ENCODE results near the gene PTPN18. TPM values are rescaled to one million over a fixed set of nuclear protein-coding genes. Genes with fewer than 3 reads are reported as not detected.

PTPN18 gene
- total RNA-seq, 1 experiment from 2014 or later: 16.3 TPM

GRCh38 chr2:130371723-130372054 lies 15.8 kb downstream of the PTPN18 start:
- no peak overlapping the region for H4K5ac ChIP-seq (ENCODE audit: insufficient read length, low read depth, low read length)
- H2BK12ac ChIP-seq (ENCODE audit: insufficient read length, low read depth, low read length): no peak overlapping the region
- H2AFZ ChIP-seq (ENCODE audit: low read length): peak overlapping the region; percentile 9
- no peaks in the 10 kb centered on the region for H3K9me3 ChIP-seq (ENCODE audit: control insufficient read depth, low read depth, low read length)
- H3K4me3 Mint-ChIP-seq: peak overlapping the region; percentile 84 to 85
- H3K9ac ChIP-seq (ENCODE audit: extremely low read depth, insufficient read length, low read length): peak overlapping the region; percentile 18
- H2BK5ac ChIP-seq (ENCODE audit: insufficient read length, low read length): no peak overlapping the region
- H3K36me3 Mint-ChIP-seq (ENCODE audit: insufficient read depth in 1 of 3, low read depth in 3 of 3): peaks cover 8 to 28% (median 20%) of the 10 kb centered on the region in 3 experiments
- no peak overlapping the region for H2BK15ac ChIP-seq (ENCODE audit: low read depth, low read length)
- peaks cover 30 to 35% of the 10 kb centered on the region in 2 experiments for H3K4me1 Mint-ChIP-seq
- H3K4me2 ChIP-seq (ENCODE audit: insufficient read depth, insufficient read length, low read length): peak overlapping the region; percentile 97
- H3K23me2 ChIP-seq (ENCODE audit: insufficient read length, low read depth, low read length, poor library complexity, severe bottlenecking): peaks cover 8% of the 10 kb centered on the region
- no peaks in the 10 kb centered on the region for H3K79me2 ChIP-seq (ENCODE audit: insufficient read depth, low read length)
- TF ChIP-seq, protein P1, sequence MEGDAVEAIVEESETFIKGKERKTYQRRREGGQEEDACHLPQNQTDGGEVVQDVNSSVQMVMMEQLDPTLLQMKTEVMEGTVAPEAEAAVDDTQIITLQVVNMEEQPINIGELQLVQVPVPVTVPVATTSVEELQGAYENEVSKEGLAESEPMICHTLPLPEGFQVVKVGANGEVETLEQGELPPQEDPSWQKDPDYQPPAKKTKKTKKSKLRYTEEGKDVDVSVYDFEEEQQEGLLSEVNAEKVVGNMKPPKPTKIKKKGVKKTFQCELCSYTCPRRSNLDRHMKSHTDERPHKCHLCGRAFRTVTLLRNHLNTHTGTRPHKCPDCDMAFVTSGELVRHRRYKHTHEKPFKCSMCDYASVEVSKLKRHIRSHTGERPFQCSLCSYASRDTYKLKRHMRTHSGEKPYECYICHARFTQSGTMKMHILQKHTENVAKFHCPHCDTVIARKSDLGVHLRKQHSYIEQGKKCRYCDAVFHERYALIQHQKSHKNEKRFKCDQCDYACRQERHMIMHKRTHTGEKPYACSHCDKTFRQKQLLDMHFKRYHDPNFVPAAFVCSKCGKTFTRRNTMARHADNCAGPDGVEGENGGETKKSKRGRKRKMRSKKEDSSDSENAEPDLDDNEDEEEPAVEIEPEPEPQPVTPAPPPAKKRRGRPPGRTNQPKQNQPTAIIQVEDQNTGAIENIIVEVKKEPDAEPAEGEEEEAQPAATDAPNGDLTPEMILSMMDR (conservative IDR thresholded peaks at IDR 0.05): no peak
- peaks cover 10% of the 10 kb centered on the region for H3K27me3 Mint-ChIP-seq (ENCODE audit: low read depth)
- WGBS (ENCODE audit: extremely low coverage, insufficient read length, low lambda C conversion rate): no CpG with 5 or more reads among the region's 18 CpGs
- H2BK120ac ChIP-seq (ENCODE audit: low read depth, low read length, poor library complexity, severe bottlenecking): no peak overlapping the region
- no peaks in the 10 kb centered on the region for H3K27me3 ChIP-seq (ENCODE audit: insufficient read depth, low read length)
- H3K9me3 Mint-ChIP-seq: no peaks in the 10 kb centered on the region; a peak in 1 of 5 replicates
- H3K27ac Mint-ChIP-seq: 0 out of 7 replicates have a peak overlapping the region, but pooled peaks of 1 of the 3 experiments have one; percentile 46
- peak overlapping the region; percentile 41 for H3K18ac ChIP-seq (ENCODE audit: insufficient read length, low read depth, low read length)
- no peak overlapping the region for H3K23ac ChIP-seq (ENCODE audit: insufficient read length, low read depth, low read length)
- no peak overlapping the region for H3K56ac ChIP-seq (ENCODE audit: insufficient read length, low read depth, low read length)
- no peak overlapping the region for H3K27ac ChIP-seq (ENCODE audit: insufficient read length, low read depth, low read length)
- peak overlapping the region; percentile 33 for H3K14ac ChIP-seq (ENCODE audit: insufficient read depth, low read length)
- no peaks in the 10 kb centered on the region for H3K79me1 ChIP-seq (ENCODE audit: insufficient read depth, low read depth, low read length, poor library complexity, severe bottlenecking)
- no peak for DNase-seq
- H3K4me1 ChIP-seq (ENCODE audit: insufficient read depth, low read length): no peaks in the 10 kb centered on the region; the same call in 1 of the 2 replicates
- no peak overlapping the region for H2AK5ac ChIP-seq (ENCODE audit: insufficient read length, low read length)
- no peak overlapping the region for H4K91ac ChIP-seq (ENCODE audit: insufficient read length, low read depth, low read length)
- H3K4ac ChIP-seq (ENCODE audit: low read depth, low read length): no peak overlapping the region
- H3T11ph ChIP-seq (ENCODE audit: low read length): no peak overlapping the region
- H4K20me1 ChIP-seq (ENCODE audit: control insufficient read depth, insufficient read depth, insufficient read length): no peaks in the 10 kb centered on the region
- no peak overlapping the region for H2BK20ac ChIP-seq (ENCODE audit: low read depth, low read length, poor library complexity, severe bottlenecking)
- no peak overlapping the region for H4K8ac ChIP-seq (replicated peaks; ENCODE audit: insufficient read length, low read depth, low read length)
